Measurements from ENCODE around the gene AP1B1.

DNA sequence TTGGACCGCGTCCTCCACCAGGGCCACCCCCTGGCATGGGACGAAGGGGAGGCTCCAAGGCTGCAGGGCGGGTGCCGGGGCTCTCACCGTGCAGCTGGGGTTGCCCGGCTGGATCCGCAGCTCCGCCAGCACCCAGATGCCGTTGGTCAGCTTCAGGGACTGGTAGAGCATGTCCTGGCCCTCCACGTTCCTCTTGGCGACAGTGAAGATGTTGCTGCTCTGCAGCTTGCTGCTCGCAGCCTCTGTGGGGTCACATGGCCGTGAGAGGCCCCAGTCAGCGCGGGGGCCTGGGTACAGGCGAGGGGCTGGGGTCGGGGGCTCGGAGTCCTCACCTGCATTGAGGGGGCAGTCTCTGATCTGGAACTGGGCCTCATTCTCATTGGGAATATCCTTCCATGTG lies 58.1 kb downstream of the AP1B1 start:
- TF ChIP-seq, protein P1, sequence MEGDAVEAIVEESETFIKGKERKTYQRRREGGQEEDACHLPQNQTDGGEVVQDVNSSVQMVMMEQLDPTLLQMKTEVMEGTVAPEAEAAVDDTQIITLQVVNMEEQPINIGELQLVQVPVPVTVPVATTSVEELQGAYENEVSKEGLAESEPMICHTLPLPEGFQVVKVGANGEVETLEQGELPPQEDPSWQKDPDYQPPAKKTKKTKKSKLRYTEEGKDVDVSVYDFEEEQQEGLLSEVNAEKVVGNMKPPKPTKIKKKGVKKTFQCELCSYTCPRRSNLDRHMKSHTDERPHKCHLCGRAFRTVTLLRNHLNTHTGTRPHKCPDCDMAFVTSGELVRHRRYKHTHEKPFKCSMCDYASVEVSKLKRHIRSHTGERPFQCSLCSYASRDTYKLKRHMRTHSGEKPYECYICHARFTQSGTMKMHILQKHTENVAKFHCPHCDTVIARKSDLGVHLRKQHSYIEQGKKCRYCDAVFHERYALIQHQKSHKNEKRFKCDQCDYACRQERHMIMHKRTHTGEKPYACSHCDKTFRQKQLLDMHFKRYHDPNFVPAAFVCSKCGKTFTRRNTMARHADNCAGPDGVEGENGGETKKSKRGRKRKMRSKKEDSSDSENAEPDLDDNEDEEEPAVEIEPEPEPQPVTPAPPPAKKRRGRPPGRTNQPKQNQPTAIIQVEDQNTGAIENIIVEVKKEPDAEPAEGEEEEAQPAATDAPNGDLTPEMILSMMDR (IDR thresholded peaks at IDR 0.05), result no peak
- no peak for TF ChIP-seq POLR2AphosphoS5 (IDR thresholded peaks at IDR 0.05)
